BE2C (cell line): Measurements from ENCODE around the gene CTSZ.

ENCODE experiments used
- DNase-seq: peaks from one replicate; pipeline ENCODE4 v3.0.0-alpha.2; 2020
- H3K27me3 ChIP-seq: fragments of 250-450 bp; sonication (Bioruptor Pico); 2 replicates; pipeline ENCODE4 v1.5.1; 2020; ENCODE audit warnings: mild to moderate bottlenecking
- H3K36me3 ChIP-seq: fragments of 250-450 bp; sonication (Bioruptor Pico); 2 replicates; pipeline ENCODE4 v1.5.1; 2020; ENCODE audit warnings: mild to moderate bottlenecking
- H3K4me1 ChIP-seq: fragments of 250-450 bp; sonication (Bioruptor Pico); 2 replicates; pipeline ENCODE4 v1.5.1; 2020
- H3K4me3 ChIP-seq: 2 replicates; pipeline ENCODE4 v1.5.1; 2011; ENCODE audit warnings: low read depth, low read length
- H3K9me3 ChIP-seq: fragments of 250-450 bp; sonication (Bioruptor Pico); 2 replicates; pipeline ENCODE4 v1.5.1; 2020
- CTCF ChIP-seq: IDR thresholded peaks from 2 replicates; pipeline ENCODE4 v1.5.1; 2012; ENCODE audit warnings: mild to moderate bottlenecking, low read depth, low read length

The CTSZ gene

GRCh38 chr20:59024111-59024530, 17.1 kb upstream of the CTSZ start:
- Histone ChIP-seq H3K4me1 (peaks cover 6% of the 10 kb centered on the region; the same call in 1 of the 2 replicates), H3K36me3 (peaks cover 62% of the 10 kb centered on the region), H3K9me3 (no peaks in the 10 kb centered on the region), H3K4me3 (no peak overlapping the region), H3K27me3 (no peaks in the 10 kb centered on the region)
- TF ChIP-seq CTCF: no peak
- DNase-seq: no peak

- TF ChIP-seq CTCF: no peak
These were observed 16.6 kb upstream of the CTSZ start for GRCh38 chr20:59023616-59024015.

GRCh38 chr20:59022754-59023153, 15.7 kb upstream of the CTSZ start:
- H3K9me3 ChIP-seq: no peaks in the 10 kb centered on the region
- no peak for DNase-seq
- TF ChIP-seq CTCF: no peak
- H3K4me1 ChIP-seq: peaks cover 6% of the 10 kb centered on the region; the same call in 1 of the 2 replicates
- H3K4me3 ChIP-seq: no peak overlapping the region
- no peaks in the 10 kb centered on the region for H3K27me3 ChIP-seq
- H3K36me3 ChIP-seq: peaks cover 49% of the 10 kb centered on the region

More at GRCh38 chr20:59023616-59024015, 16.6 kb upstream of the CTSZ start:
- H3K27me3 ChIP-seq: no peaks in the 10 kb centered on the region
- H3K9me3 ChIP-seq: no peaks in the 10 kb centered on the region
- H3K36me3 ChIP-seq: peaks cover 57% of the 10 kb centered on the region
- no peak for DNase-seq
- H3K4me3 ChIP-seq: no peak overlapping the region
- peaks cover 6% of the 10 kb centered on the region; the same call in 1 of the 2 replicates for H3K4me1 ChIP-seq

- DNase-seq: no peak
- Histone ChIP-seq H3K27me3 (no peaks in the 10 kb centered on the region), H3K36me3 (peaks cover 31% of the 10 kb centered on the region), H3K4me1 (peaks cover 12% of the 10 kb centered on the region), H3K4me3 (no peak overlapping the region), H3K9me3 (no peaks in the 10 kb centered on the region)
- no peak for TF ChIP-seq CTCF
These were observed 14.0 kb upstream of the CTSZ start for GRCh38 chr20:59020938-59021551.

GRCh38 chr20:59019217-59019616, 12.2 kb upstream of the CTSZ start, which contains the start of gene TUBB1:
Gene TUBB1 (plus strand): TSS chr20:59019429. CDS start chr20:59019523, 94 bp downstream.
- DNase-seq: no peak
- Histone ChIP-seq H3K4me3 (no peak within 1 kb of the TSS), H3K27me3 (no peaks in the 10 kb centered on the region), H3K36me3 (peaks cover 13% of the 10 kb centered on the region), H3K4me1 (peaks cover 12% of the 10 kb centered on the region), H3K9me3 (no peaks in the 10 kb centered on the region)
- no peak for TF ChIP-seq CTCF

- no peaks in the 10 kb centered on the region for H3K27me3 ChIP-seq
- TF ChIP-seq CTCF: no peak
- no peak for DNase-seq
- peaks cover 9% of the 10 kb centered on the region for H3K36me3 ChIP-seq
- H3K9me3 ChIP-seq: no peaks in the 10 kb centered on the region
- peaks cover 12% of the 10 kb centered on the region for H3K4me1 ChIP-seq
- no peak overlapping the region for H3K4me3 ChIP-seq
These were observed 11.8 kb upstream of the CTSZ start for GRCh38 chr20:59018817-59019216.
